NOMO-1 treated with DMSO at 0.1 percent for 48 hours (cell line): Measurements from ENCODE around the gene PARD6G.
A peak's percentile ranks its signal among the peaks of the same experiment; 100 is the strongest.

ENCODE experiments used
- DNase-seq: peaks from one replicate; lab custom pipeline; 2025; ENCODE audit not compliant: unreplicated experiment; lab: John Stamatoyannopoulos, UW

PARD6G gene

DNA sequence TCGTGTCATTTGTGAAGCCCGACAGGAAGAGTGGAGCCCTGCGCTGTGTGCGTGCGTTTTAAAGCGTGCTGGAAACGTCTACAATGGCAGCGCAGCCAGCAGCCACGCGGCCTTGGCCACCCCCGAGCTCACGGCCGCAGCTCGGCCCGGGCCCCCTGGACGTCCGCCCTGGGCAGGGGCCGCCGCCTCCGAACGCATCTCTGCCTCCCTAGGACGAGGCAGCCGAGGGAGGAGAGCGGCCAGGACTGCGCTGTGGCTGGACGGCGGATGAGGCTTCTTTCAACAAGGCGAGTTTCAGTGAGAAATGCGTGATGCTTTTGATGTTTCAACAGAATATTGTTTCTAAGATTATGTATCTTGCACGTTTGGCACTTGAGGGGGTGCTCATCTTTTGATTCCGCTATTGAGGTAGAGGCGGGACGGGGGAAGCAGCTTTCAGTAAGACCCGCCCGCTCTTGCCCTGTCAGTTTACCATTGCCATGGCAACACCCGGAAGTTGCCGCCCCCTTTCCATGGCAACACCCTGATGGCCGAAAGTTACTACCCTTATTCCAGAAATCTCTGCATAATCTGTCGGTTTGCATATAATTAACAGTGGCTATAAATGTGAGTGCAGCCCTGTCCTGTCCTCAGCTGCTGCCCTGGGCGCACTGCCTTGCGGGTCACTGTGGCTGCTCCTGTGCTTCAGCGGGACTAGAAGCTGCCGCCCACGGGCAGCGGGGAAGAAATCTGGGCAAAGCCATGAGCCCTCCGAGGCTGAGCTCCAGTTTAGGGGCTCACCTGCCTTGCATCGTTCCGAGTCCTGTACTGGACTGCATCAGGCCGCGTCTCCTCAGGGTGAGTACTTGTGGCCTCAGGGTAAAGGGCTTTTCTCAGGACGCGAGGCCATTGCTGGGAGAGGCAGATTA lies 99.6 kb downstream of the PARD6G start:
- peak; percentile 69 for DNase-seq

DNA sequence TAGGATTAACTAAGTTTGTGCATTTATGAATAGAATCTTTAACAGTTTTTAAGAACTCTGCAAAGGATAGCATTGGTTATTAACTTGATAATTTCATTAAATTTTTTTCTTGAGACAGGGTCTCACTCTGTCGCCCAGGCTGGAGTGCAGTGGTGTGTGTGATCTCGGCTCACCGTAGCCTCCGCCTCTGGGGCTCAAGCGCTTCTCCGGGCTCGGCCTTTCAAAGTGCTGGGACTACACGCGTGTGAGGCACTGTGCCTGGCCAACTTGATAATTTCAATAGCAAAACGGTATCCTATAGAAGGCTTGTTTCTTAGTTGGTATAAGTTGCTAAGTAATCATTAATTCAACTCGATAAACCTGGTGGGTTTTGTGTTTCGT lies 100.3 kb downstream of the PARD6G start:
- DNase-seq: no peak

DNA sequence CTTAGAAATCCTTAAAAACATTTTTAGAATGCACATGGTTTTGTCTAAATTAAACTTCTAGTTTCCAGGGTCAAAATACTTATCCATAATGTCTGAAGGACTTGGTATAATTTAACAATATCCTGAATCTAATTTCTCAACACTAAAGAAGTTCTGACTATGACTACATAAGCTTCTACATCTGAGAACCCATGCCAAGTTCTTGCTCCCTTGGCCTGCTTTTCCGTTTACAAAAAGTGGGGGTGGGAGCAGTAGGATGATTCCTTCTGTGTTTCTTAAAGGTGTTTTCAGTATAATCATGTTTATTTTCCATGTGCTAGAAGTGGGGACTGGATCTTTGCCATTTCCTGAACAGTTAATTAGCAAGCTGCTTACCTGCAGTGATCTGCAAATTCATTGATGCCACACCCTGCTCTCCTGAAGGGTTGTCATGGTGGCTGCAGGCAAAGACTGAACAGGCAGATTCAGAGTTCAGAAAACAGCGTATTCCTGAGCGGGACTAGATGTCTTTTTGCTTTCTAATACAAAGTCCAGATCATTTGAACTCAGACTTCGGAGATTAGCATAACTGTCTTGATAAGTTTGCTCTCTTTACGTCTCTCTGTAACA lies 102.0 kb downstream of the PARD6G start:
- DNase-seq: no peak

DNA sequence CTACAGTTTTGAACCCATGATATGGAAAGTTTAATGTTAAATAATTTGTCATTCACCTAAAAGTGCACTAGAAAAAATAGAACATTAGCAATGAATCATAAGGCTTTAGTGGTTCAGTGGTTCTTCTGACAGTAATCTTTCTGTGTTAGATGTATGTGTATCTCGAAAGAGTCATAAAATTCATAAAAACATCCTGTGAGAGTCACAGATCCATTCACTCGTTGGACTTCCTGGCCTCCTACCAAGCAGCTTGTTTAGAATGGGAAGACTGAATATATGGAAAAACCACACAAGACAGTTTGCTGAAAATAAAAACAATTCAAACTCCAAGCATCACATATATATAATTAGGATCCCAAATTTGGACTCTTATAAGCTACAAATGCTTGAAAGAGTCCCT lies 103.4 kb downstream of the PARD6G start:
- DNase-seq: no peak

DNA sequence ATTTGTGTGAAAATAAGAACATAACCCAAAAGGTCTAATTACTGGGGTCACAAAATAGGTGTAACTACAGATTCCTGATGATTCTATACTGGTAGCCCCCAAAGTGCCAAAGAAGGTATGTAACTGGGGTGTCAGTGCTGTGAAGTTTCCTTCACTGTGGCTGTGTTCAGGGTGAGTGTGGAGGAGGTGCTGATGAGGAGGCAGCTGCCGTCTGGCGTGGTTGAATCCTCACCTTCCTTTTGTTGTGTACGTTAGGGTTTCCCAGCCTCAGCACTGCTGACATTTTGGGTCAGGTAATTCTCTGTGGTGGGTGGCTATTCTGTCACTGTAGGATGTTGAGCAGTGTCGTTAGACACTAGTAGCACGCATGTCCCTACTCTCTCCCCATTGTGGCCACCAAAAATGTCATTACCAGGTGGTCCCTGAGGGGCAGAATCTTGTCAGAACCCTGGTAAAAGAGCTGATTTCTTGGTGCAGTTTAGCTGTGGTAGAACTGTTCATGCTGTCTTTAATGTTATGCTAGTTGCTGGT lies 106.8 kb downstream of the PARD6G start:
- no peak for DNase-seq

DNA sequence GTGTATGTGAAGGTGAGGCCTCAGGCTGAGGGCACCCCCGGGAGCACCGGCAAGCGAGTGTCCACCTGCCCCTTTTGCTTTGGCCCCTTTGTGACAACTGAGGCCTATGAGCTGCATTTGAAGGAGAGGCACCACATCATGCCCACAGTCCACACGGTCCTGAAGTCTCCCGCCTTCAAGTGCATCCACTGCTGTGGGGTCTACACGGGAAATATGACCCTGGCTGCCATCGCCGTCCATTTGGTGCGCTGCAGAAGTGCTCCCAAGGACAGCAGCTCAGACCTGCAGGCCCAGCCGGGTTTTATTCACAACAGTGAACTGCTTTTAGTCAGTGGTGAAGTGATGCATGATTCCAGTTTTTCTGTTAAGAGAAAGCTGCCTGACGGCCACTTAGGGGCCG lies 109.3 kb downstream of the PARD6G start:
- DNase-seq: no peak

DNA sequence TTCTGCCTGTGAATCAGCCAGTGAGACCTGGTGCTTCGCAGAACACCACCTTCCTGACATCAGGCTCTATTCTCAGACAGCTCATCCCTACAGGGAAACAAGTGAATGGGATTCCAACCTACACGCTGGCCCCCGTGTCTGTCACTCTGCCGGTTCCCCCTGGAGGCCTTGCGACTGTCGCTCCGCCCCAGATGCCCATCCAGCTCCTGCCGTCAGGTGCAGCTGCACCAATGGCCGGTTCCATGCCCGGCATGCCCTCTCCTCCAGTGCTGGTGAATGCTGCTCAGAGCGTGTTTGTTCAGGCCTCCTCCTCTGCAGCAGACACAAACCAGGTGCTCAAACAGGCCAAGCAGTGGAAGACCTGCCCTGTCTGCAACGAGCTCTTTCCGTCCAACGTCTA lies 110.2 kb downstream of the PARD6G start:
- DNase-seq: no peak

DNA sequence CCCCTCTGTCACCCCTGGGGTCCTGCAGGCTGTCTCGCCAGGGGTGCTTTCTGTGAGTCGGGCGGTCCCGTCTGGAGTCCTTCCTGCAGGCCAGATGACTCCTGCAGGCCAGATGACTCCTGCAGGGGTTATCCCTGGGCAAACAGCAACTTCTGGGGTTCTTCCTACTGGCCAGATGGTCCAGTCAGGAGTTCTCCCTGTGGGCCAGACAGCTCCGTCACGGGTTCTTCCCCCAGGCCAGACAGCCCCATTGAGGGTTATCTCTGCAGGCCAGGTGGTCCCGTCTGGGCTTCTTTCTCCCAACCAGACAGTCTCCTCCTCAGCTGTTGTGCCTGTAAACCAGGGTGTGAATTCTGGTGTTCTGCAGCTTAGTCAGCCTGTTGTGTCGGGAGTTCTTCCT lies 110.6 kb downstream of the PARD6G start:
- DNase-seq: no peak

DNA sequence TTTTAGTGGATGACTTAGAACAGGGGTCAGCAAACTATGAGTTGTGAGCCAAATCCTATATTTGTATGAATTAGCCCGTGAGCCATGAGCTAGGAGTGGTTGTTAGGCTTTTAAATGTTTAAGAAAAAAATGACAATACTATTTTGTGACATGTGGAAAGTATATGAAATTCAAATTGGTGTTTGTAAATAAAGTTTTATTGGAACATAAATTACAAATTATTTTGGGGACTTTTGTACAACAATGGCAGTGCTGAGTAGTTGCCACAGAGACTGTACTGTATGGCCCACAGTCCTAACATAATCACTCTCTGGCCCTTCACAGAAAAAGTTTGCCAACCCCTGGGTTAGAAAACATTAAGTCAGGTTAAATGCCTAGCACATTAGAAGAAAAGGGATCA lies 112.2 kb downstream of the PARD6G start:
- DNase-seq: no peak

DNA sequence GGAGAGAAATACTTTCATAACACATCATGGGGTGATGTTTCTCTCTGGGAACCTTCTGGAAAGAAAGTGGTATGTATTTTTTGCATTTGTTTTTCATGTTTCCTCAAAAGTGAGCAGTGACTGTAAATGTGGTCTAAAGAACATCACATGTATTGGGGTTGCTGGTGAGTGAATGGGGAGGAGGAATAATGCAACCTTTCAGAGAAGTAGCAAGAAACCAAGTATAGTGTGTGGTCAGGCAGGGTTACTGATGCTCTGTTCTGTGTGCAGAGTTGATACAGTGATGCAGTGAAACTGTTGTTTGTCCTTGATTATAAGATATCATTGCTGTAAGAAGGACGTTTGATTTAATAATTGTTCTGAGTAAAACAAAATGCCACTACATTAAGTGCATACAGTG lies 114.2 kb downstream of the PARD6G start:
- DNase-seq: no peak

DNA sequence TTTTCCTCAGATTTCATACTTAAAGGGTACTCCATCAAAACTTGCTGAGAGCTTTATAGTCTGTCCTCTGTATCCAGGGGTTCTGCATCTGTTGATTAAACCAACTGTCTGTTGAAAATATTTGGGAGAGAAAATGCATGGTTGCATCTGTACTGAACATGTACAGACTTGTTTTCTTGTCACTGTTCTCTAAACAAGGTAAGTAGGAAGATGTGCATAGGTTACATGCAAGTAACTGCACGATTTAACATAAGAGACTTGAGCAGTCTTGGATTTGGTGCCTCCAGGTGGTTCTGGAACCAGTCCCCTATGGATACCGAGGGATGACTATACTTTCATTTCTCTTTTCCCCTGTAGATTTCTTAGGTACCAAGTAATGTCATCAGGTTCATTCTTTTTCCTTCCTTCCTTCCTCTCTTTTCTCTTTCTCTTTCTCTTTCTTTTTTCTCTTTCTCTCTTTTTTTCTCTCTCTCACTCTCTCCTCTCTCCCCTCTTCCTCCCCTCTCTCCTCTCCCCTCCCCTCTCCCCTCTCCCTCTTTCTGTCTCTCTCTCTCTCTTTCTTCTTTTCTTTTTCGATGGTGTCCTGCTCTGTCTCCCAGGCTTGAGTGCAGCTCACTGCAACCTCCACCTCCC lies 115.0 kb downstream of the PARD6G start:
- DNase-seq: no peak

DNA sequence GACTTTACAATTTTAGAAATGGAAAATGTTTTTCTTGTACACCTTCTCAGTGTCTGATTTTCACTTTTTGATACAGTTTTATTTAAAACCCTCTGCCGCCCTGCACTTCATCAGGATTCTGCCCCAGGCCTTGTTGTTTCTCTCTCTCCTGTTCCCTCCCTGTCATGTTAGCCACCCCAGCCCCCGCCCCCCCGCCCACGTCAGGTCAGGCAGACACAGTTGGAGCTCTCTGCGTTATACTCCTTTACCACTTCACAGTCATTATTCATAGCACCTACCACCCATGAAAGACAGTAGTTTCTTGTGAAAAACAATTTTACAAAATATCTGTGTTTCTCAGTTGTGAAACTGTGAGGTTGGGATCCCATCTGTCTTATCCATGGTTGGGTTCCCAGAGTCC lies 116.8 kb downstream of the PARD6G start:
- no peak for DNase-seq

DNA sequence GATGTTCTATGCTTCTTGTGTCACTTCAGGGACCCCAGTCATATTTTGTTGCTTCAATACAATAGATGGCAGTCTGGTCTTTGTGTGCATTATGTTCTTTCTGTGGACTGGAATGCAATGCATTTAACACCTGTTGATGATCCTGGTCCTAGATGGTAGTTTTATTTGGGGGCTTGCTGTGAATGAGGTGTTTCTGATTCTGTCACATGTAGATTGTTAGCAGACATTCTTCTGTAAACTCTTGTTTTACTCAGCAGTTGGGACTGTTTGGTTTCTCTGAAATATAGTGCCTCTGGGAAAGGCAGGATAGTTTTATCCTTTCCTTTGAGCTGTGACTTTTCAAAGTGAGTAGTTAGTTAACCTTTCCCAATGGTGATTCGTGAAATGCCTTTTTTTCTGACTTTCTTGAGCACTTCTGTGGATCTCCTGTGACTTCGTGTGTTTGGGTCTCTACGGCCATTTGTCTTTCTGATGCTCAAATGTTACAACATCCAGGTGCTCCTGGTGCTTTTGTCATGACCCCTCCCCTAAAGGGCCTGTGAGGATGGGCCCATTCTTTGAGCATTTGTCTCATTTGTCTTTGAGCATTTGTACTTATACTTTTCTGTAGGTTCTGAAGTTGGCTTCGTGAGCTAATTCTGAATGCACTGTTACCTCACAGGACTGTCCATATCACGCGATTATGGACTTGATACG lies 117.5 kb downstream of the PARD6G start:
- DNase-seq: no peak

DNA sequence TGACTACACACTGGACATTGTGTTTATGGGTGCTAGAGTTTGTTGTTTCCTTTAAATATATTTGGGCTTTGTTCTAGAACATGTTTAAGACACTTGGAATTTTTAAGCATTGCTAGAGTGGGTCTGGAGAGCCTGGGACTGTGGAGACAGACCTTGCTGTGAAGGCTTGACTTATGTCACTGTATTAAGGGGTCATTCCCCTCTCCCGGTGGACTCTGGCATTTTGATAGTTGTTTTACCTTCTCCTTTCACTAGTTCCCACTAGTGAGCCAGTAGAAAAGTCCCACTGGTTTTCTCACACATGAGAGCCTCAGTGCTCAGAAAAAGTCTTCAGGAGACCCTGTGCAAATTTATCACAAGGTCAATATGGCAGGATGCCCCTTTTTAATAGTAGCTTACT lies 119.7 kb downstream of the PARD6G start:
- DNase-seq: no peak

DNA sequence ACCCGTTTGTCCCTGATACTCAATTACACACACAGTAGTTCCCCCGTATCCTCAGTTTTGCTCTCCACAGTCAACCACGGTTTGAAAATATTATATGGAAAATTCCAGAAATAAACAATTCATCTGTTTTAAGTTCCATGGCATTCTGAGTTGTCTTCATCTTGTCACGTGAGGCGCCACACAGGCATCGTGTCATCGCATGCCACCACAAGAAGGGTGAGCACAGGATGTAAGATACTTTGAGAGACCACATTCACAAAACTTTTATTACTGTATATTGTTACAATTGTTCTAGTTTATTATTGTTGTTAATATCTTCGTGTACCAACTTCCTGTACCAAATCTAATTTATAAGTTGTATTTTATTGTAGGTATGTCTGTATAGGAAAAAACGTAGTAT lies 120.5 kb downstream of the PARD6G start:
- DNase-seq: no peak

DNA sequence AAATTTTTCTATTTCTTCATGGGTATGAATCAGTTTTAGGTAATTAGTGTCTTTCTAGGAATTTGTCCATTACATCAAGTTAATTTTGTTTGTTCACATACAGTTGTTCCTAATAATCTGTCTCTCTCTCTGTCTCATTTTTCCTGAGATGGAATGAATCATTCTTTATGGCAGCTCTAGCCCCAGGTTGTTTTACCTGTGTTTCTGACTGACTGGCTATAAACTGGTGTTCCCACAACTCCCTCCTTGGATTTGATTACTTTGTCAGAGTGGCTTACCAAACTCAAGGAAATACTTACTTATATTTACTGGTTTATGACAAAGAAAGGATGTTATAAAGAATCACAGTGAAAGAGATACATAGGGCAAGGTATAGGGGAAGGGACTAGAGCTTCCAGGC lies 123.2 kb downstream of the PARD6G start:
- no peak for DNase-seq

DNA sequence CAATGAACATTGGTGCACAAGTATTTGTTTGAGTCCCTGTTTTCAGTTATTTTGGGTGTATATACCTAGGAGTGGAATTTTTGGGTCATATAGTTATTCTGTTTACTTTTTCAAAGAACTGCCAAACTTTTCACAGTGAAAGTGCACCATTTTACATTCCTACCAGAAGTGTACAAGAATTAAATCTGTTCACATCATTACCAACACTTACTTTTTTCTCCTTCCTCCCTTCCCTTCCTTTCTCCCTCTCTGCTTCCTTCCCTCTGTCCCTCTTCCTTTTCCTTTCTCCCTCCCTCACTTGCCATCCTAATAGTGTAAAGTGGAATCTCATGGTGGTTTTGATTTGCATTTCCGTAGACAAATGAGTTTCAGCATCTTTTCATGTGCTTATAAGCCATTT lies 126.4 kb downstream of the PARD6G start:
- no peak for DNase-seq

DNA sequence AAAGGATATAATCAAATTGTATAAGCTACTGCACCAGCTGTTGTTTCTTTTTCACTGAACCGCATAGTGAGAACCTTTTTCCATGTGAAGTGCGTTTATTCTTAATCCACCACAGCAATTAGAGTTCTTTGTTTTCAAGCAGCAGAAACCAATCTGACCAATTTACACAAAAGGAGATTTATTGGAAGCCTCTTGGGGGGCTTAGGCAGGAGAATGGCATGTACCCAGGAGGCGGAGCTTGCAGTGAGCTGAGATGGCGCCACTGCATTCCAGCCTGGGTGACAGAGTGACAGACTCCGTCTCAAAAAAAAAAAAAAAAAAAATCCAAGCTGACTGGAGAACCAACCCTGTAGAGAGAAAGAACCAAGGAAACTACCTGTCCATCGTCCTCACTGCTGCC lies 128.2 kb downstream of the PARD6G start:
- DNase-seq: no peak

DNA sequence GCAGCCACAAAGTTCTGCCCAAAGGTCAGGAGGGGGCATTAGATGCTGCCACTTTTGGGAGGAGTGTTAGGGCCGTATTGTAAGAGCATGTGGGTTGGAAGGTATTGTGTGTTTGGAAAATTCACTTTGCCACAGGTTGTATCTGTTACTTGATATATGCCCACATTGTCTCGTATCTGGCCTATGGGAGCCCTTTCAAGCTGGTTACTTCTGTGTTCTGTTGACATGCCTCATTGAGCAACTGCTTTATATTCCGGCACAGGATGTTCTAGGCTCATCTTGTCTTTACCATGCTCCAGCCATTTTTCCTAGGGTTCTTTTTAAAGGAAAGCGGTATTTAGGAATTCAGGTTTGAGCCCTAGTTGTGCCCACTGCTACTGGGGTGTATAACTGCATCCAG lies 132.3 kb downstream of the PARD6G start:
- DNase-seq: no peak

DNA sequence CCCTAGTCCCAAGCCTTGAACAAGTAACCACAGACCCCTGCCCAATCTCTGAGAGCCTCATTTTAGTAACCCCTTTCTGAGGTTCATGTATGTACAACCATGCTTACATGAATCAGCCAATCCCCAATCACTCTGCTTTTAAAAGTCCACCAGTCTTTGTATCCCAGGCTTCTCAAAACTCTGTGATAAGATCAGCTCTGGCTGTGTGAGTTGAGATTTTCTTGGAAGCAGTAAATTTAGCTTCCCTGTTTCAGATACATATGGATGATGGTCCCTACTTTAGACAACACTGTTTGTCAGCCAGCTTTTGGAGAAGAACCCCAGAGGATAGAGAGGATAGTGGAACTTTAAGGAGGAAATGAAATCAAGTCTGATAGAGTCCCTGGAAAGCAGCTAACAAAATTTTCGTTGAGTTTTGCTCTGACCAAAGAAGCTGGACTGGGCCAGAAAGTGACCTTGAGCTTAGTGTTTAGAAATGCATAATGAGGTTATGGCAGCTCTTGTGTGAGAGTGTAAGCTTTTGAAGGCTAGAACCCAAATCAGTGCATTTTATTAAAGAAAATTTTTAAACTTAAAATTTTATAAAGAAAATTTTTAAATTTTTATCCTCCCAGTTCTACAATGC lies 134.6 kb downstream of the PARD6G start:
- no peak for DNase-seq

DNA sequence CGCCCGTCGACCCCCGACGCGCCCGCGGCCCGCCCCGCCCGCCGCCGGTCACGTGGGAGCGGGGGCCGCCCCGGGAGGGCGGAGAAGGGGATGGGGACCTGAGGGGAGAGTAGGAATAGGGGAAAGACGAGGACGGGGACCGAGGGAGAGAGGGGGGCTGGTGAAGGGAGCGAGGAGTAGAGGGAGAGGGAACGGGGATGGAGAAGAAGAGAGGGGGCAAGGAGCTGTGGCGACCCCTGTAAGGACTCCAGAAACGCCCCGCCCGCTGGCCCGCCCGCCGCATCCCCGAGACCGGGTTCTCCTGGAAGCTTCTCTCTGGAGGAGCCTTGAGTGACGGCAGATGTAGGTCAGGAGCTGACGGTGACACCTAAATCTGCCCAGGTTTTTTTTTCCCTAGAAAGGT lies 137.6 kb downstream of the PARD6G start:
- DNase-seq: peak; percentile 20
